PC-3 (cell line): Measurements from ENCODE around the gene CHRNA7. TPM values are rescaled to one million over a fixed set of nuclear protein-coding genes. Genes with fewer than 3 reads are reported as not detected.

Experiments
- ATAC-seq: fragments of 200-7000 bp; cut with Tn5 transposase; 2 replicates; pipeline ENCODE4 v1.9.1; 2020; ENCODE audit warnings: mild to moderate bottlenecking, moderate library complexity
- BruUV-seq: library from RNA; stranded (reverse); fragments of 400-500 nt; replicated peaks from 2 replicates; lab custom pipeline; 2021; lab: Mats Ljungman, UMichigan
- CTCF ChIA-PET: fragments of 300-600 bp; sonication (Branson Sonifier 250); formaldehyde crosslinking; loops from one replicate; lab custom pipeline; 2022; ENCODE audit warnings: antibody characterized with exemption; lab: Charles Lee
- POLR2A ChIA-PET: fragments of 300-600 bp; sonication (Branson Sonifier 250); formaldehyde crosslinking; loops from one replicate; lab custom pipeline; 2022; ENCODE audit warnings: antibody characterized with exemption; ENCODE audit not compliant: unreplicated experiment; lab: Charles Lee
- DNase-seq: peaks from one replicate; pipeline ENCODE4 v3.0.0-alpha.2; 2015
- H2AFZ ChIP-seq: fragments of 300-600 bp; sonication (generic); 2 replicates; pipeline ENCODE4 v1.6.0; 2016; ENCODE audit warnings: antibody characterized with exemption, low read length
- H3F3A ChIP-seq: fragments of 300-600 bp; sonication (generic); one replicate; pipeline ENCODE4 v1.6.0; 2017; ENCODE audit warnings: antibody characterized with exemption, low read length, control low read depth, mild to moderate bottlenecking; ENCODE audit not compliant: unreplicated experiment
- H3K27ac ChIP-seq: fragments of 300-600 bp; sonication (generic); 2 replicates; pipeline ENCODE4 v1.5.1; 2016; ENCODE audit warnings: mild to moderate bottlenecking, low read length
- H3K27me3 ChIP-seq: fragments of 300-600 bp; sonication (generic); 2 replicates; pipeline ENCODE4 v1.6.1; 2016; ENCODE audit warnings: low read length, mixed read lengths
- H3K36me3 ChIP-seq: fragments of 300-600 bp; sonication (generic); 2 replicates; pipeline ENCODE4 v1.6.1; 2016; ENCODE audit warnings: low read depth, mixed run types, low read length, mixed read lengths
- H3K4me1 ChIP-seq: fragments of 300-600 bp; sonication (generic); 2 replicates; pipeline ENCODE4 v1.5.1; 2016; ENCODE audit warnings: low read length; ENCODE audit not compliant: insufficient read depth
- H3K4me2 ChIP-seq: fragments of 300-600 bp; sonication (generic); 2 replicates; pipeline ENCODE4 v1.6.0; 2016; ENCODE audit warnings: low read length
- H3K4me3 ChIP-seq: fragments of 300-600 bp; sonication (generic); 2 replicates; pipeline ENCODE4 v1.5.1; 2016; ENCODE audit warnings: mild to moderate bottlenecking, low read length, mixed read lengths
- H3K79me2 ChIP-seq: fragments of 300-600 bp; sonication (generic); 2 replicates; pipeline ENCODE4 v1.6.1; 2017; ENCODE audit warnings: low read length, mixed read lengths
- H3K9ac ChIP-seq: fragments of 300-600 bp; sonication (generic); 2 replicates; pipeline ENCODE4 v1.6.0; 2016; ENCODE audit warnings: mild to moderate bottlenecking, low read length
- H3K9me2 ChIP-seq: fragments of 300-600 bp; sonication (generic); replicated peaks from 2 replicates; pipeline ENCODE4 v1.6.1; 2016; ENCODE audit warnings: mixed run types, low read length, mixed read lengths
- H3K9me3 ChIP-seq: fragments of 300-600 bp; sonication (generic); 2 replicates; pipeline ENCODE4 v1.6.1; 2016; ENCODE audit warnings: low read length, mixed read lengths
- H4K20me1 ChIP-seq: fragments of 300-600 bp; sonication (generic); 2 replicates; pipeline ENCODE4 v1.6.1; 2016; ENCODE audit warnings: low read length, mixed read lengths
- CTCF ChIP-seq: fragments of 300-600 bp; sonication (generic); conservative IDR thresholded peaks from 2 replicates; pipeline ENCODE4 v1.5.1; 2017; ENCODE audit warnings: antibody characterized with exemption, low read depth, mild to moderate bottlenecking, low read length
- EZH2 ChIP-seq: fragments of 300-600 bp; sonication (generic); IDR thresholded peaks from one replicate; pipeline ENCODE4 v1.6.1; 2017; ENCODE audit warnings: antibody characterized with exemption, mild to moderate bottlenecking, low read length; ENCODE audit not compliant: unreplicated experiment
- EZH2phosphoT487 ChIP-seq: fragments of 300-600 bp; sonication (generic); IDR thresholded peaks from 2 replicates; pipeline ENCODE4 v1.6.1; 2018; ENCODE audit warnings: mild to moderate bottlenecking, antibody characterized with exemption, low read length, borderline replicate concordance
- intact Hi-C: fragments of 100-400 bp; cut with micrococcal nuclease; formaldehyde crosslinking; loops from 2 replicates; pipeline ENCODE4 v1.9.0; 2023
- total RNA-seq: library from RNA; depleted of rRNA; stranded (reverse); fragments of >200 nt; gene quantifications from 2 replicates; pipeline ENCODE4 v1.2.3, GENCODE V29; 2014

CHRNA7 gene
- total RNA-seq, 1 experiment from 2014 or later, result 0.73 TPM

GRCh38 chr15:32117122-32117521 is 86.8 kb downstream of the CHRNA7 start:
- Histone ChIP-seq H4K20me1 (no peaks in the 10 kb centered on the region), H3K4me2 (no peak overlapping the region), H3K9ac (no peak overlapping the region), H3K9me3 (no peaks in the 10 kb centered on the region), H3K27ac (no peak overlapping the region), H3K9me2 (no peaks in the 10 kb centered on the region), H3K4me3 (no peak overlapping the region), H3F3A (no peaks in the 10 kb centered on the region), H3K79me2 (no peaks in the 10 kb centered on the region), H3K36me3 (no peaks in the 10 kb centered on the region), H3K27me3 (peaks cover 87% of the 10 kb centered on the region), H2AFZ (no peak overlapping the region), H3K4me1 (no peaks in the 10 kb centered on the region)
- no peak for TF ChIP-seq EZH2phosphoT487
- TF ChIP-seq CTCF, result no peak
- no peak for TF ChIP-seq EZH2
- intact Hi-C loops, result no loop called here
- CTCF ChIA-PET, result no interaction called here
- ATAC-seq (no peak), DNase-seq (no peak)
- no TSS peak for BruUV-seq
- POLR2A ChIA-PET, result no interaction called here

GRCh38 chr15:32119286-32119685 is 89.0 kb downstream of the CHRNA7 start:
- Histone ChIP-seq H3K36me3 (no peaks in the 10 kb centered on the region), H3K4me3 (no peak overlapping the region), H2AFZ (no peak overlapping the region), H3K9me2 (no peaks in the 10 kb centered on the region), H3K27ac (no peak overlapping the region), H3K9ac (no peak overlapping the region), H3K9me3 (no peaks in the 10 kb centered on the region), H4K20me1 (no peaks in the 10 kb centered on the region), H3K79me2 (no peaks in the 10 kb centered on the region), H3K4me1 (no peaks in the 10 kb centered on the region), H3K4me2 (no peak overlapping the region), H3K27me3 (peaks cover 84% of the 10 kb centered on the region), H3F3A (no peaks in the 10 kb centered on the region)
- TF ChIP-seq EZH2phosphoT487, result no peak
- DNase-seq, result no peak
- POLR2A ChIA-PET, result no interaction called here
- CTCF ChIA-PET, result no interaction called here
- intact Hi-C loops, result no loop called here
- no peak for ATAC-seq
- BruUV-seq, result no TSS peak

- Histone ChIP-seq H3K4me1 (no peaks in the 10 kb centered on the region), H3K36me3 (no peaks in the 10 kb centered on the region), H3K27me3 (peaks cover 84% of the 10 kb centered on the region), H3K79me2 (no peaks in the 10 kb centered on the region), H3K27ac (no peak overlapping the region), H3K9me2 (no peaks in the 10 kb centered on the region), H3F3A (no peaks in the 10 kb centered on the region), H4K20me1 (no peaks in the 10 kb centered on the region), H3K9me3 (no peaks in the 10 kb centered on the region), H2AFZ (no peak overlapping the region), H3K4me3 (no peak overlapping the region), H3K4me2 (no peak overlapping the region), H3K9ac (no peak overlapping the region)
- DNase-seq, result no peak
- intact Hi-C loops, result no loop called here
- TF ChIP-seq EZH2, result no peak
- ChIA-PET CTCF (no interaction called here), POLR2A (no interaction called here)
- BruUV-seq, result no TSS peak
- no peak for ATAC-seq
Measured at GRCh38 chr15:32119694-32120330, 89.5 kb downstream of the CHRNA7 start.
